Nephron progenitor cell (in vitro differentiated cells): ENCODE measurements around the gene TCEANC2.

Experiments
- DNase-seq: peaks from one replicate; pipeline ENCODE4 v3.0.0; 2021
- H3K27ac Mint-ChIP-seq: 2 replicates; pipeline ENCODE4 v1.8.0; 2021; ENCODE audit warnings: mild to moderate bottlenecking, moderate library complexity, mixed read lengths
- H3K27me3 Mint-ChIP-seq: 2 replicates; pipeline ENCODE4 v1.8.0; 2021; ENCODE audit warnings: mild to moderate bottlenecking, low read depth, mixed read lengths; ENCODE audit not compliant: poor library complexity
- H3K36me3 Mint-ChIP-seq: 2 replicates; pipeline ENCODE4 v1.8.0; 2021; ENCODE audit warnings: low read depth, mixed read lengths
- H3K4me1 Mint-ChIP-seq: 2 replicates; pipeline ENCODE4 v1.8.0; 2021; ENCODE audit warnings: mixed read lengths
- H3K4me3 Mint-ChIP-seq: 2 replicates; pipeline ENCODE4 v1.8.0; 2021; ENCODE audit warnings: mild to moderate bottlenecking, moderate library complexity, mixed read lengths
- H3K9me3 Mint-ChIP-seq: 2 replicates; pipeline ENCODE4 v1.8.0; 2021; ENCODE audit warnings: mild to moderate bottlenecking, moderate library complexity, mixed read lengths
- CTCF ChIP-seq: fragments of 200-600 bp; sonication (generic); IDR thresholded peaks from 2 replicates; pipeline ENCODE4 v1.5.0; 2021; ENCODE audit warnings: antibody characterized with exemption

Gene TCEANC2

GRCh38 chr1:54110996-54111395 lies 57.6 kb downstream of the TCEANC2 start:
- DNase-seq, result no peak
- Mint-ChIP-seq H3K4me3 (no peak overlapping the region), H3K4me1 (peaks cover 49% of the 10 kb centered on the region), H3K27me3 (peaks cover 5% of the 10 kb centered on the region), H3K27ac (no peak overlapping the region), H3K36me3 (no peaks in the 10 kb centered on the region), H3K9me3 (no peaks in the 10 kb centered on the region)
- TF ChIP-seq CTCF, result no peak

- no peak for DNase-seq
- H3K4me3 Mint-ChIP-seq, result no peak overlapping the region
- no peak for TF ChIP-seq CTCF
- peaks cover 8% of the 10 kb centered on the region for H3K27me3 Mint-ChIP-seq
- no peak overlapping the region for H3K27ac Mint-ChIP-seq
- peaks cover 55% of the 10 kb centered on the region for H3K4me1 Mint-ChIP-seq
- H3K36me3 Mint-ChIP-seq, result no peaks in the 10 kb centered on the region
- no peaks in the 10 kb centered on the region for H3K9me3 Mint-ChIP-seq
Measured at GRCh38 chr1:54111624-54112023, 58.2 kb downstream of the TCEANC2 start.

DNA sequence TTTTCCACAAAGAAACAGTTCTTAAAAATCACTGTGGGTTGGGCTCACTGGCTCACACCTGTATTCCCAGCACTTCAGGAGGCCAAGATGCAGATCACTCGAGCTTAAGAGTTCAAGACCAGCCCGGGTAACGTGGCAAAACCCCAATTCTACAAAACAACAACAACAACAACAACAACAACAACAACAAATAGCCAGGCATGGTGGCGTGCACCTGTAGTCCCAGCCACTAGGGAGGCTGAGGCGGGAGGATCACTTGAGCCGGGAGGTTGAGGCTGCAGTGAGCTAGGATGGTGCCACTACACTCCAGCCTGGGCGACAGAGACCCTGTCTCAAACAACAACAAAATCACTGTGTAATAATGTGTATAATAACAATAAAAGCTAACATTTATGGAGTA lies 58.6 kb downstream of the TCEANC2 start:
- Mint-ChIP-seq H3K4me1 (peaks cover 55% of the 10 kb centered on the region), H3K27ac (no peak overlapping the region), H3K4me3 (no peak overlapping the region), H3K9me3 (no peaks in the 10 kb centered on the region), H3K36me3 (no peaks in the 10 kb centered on the region), H3K27me3 (peaks cover 8% of the 10 kb centered on the region)
- TF ChIP-seq CTCF, result no peak
- no peak for DNase-seq

DNA sequence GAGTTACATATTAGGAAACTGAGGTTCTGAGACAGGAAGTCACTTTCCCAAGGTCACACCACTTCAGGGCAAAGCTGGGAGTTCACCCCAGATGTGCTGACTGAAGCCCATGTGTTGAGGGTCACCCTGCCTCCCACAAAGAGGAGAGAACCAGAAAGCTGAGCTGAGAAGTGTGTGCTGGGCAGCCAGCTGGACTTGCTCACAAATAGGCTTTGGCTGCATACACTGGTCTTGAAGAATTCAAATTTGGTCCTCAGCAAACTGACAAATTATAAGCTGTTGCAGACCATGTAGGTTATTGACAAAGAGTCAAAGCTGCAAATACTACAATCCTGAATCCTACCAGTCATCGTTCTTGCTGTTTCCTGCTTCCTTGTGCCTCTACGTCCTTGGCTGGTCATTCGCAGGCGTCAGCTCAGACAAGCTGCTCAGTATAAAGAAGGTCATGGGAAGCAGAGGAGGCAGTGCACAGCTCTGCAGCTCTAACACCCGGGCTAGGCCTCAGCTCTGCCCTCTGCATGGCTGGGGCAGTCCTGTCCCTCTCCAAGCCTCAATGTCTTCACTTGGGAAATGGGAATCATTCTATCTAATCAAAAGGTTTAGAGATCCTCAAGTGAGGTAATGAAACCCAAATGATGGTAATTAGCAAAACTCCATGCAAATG lies 59.4 kb downstream of the TCEANC2 start:
- no peak for TF ChIP-seq CTCF
- no peak for DNase-seq
- Mint-ChIP-seq H3K27ac (no peak overlapping the region), H3K27me3 (peaks cover 8% of the 10 kb centered on the region), H3K4me3 (no peak overlapping the region), H3K36me3 (no peaks in the 10 kb centered on the region), H3K9me3 (no peaks in the 10 kb centered on the region), H3K4me1 (peaks cover 55% of the 10 kb centered on the region)

- Mint-ChIP-seq H3K4me3 (no peak overlapping the region), H3K9me3 (no peaks in the 10 kb centered on the region), H3K4me1 (peaks cover 53% of the 10 kb centered on the region), H3K36me3 (no peaks in the 10 kb centered on the region), H3K27me3 (peaks cover 8% of the 10 kb centered on the region), H3K27ac (no peak overlapping the region)
- no peak for DNase-seq
- no peak for TF ChIP-seq CTCF
Measured at GRCh38 chr1:54114001-54114400, 60.6 kb downstream of the TCEANC2 start.

- H3K36me3 Mint-ChIP-seq, result no peaks in the 10 kb centered on the region
- peak overlapping the region; percentile 37 for H3K4me3 Mint-ChIP-seq
- DNase-seq, result peak; percentile 65
- peak overlapping the region; percentile 12 for H3K27ac Mint-ChIP-seq
- TF ChIP-seq CTCF, result no peak
- peaks cover 8% of the 10 kb centered on the region for H3K27me3 Mint-ChIP-seq
- no peaks in the 10 kb centered on the region for H3K9me3 Mint-ChIP-seq
- peaks cover 46% of the 10 kb centered on the region for H3K4me1 Mint-ChIP-seq
Measured at GRCh38 chr1:54114955-54115354, 61.5 kb downstream of the TCEANC2 start.
